ENCODE data around the gene TGFBI.

DNA sequence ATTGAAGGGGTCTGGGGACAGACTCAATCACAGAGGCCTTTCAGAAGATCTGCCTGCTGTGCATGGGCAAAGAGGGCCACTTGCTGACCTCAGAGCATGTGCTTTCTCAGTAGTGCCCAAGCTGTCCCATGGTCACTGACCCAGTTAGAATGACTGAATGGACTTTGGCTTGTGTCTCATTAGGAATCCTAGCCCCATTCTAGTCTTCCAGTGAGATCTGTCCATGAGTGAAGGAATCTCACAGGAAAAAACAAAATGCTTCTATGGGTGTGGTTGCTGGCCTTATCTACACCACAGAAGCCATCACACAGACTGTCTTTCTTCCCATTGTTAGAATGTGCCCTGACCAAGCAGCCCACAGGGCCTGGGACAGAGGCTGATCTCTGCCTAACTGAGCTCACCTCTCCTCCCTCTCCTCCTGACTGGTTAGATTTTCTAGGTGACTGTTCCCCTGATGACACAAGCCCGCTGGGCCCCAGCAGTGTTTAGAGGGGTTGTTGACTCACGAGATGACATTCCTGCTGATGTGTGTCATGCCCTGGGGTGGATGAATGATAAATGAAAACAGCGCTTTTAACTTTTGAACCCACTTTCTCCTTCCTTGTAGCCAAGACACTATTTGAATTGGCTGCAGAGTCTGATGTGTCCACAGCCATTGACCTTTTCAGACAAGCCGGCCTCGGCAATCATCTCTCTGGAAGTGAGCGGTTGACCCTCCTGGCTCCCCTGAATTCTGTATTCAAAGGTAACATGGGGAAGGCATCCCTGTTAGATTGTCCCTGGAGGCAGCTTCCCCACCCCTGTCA, 24.8 kb downstream of the TGFBI start:
- TF ChIP-seq, protein P1, sequence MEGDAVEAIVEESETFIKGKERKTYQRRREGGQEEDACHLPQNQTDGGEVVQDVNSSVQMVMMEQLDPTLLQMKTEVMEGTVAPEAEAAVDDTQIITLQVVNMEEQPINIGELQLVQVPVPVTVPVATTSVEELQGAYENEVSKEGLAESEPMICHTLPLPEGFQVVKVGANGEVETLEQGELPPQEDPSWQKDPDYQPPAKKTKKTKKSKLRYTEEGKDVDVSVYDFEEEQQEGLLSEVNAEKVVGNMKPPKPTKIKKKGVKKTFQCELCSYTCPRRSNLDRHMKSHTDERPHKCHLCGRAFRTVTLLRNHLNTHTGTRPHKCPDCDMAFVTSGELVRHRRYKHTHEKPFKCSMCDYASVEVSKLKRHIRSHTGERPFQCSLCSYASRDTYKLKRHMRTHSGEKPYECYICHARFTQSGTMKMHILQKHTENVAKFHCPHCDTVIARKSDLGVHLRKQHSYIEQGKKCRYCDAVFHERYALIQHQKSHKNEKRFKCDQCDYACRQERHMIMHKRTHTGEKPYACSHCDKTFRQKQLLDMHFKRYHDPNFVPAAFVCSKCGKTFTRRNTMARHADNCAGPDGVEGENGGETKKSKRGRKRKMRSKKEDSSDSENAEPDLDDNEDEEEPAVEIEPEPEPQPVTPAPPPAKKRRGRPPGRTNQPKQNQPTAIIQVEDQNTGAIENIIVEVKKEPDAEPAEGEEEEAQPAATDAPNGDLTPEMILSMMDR (conservative IDR thresholded peaks at IDR 0.05 in 1 of 2, IDR thresholded peaks at IDR 0.05 in 1 of 2; ENCODE audit: low read depth in 1 of 2, low read length in 2 of 2), result no peak
- TF ChIP-seq EZH2 (IDR thresholded peaks at IDR 0.05; ENCODE audit: low read length, missing control alignments), result no peak

Measured in fibroblast of lung (primary cell).